ENCODE results near the gene NLRP5. TPM values are rescaled to one million over a fixed set of nuclear protein-coding genes. Genes with fewer than 3 reads are reported as not detected.
"Not testable (repeated sequence)": the region's sequence is repeated elsewhere in the genome, so short reads cannot be mapped to it uniquely, and the experiment has no call there.

NLRP5 gene
- polyA plus RNA-seq, 1 of the 3 experiments (the other 2 are of a cell fraction) = not detected

DNA sequence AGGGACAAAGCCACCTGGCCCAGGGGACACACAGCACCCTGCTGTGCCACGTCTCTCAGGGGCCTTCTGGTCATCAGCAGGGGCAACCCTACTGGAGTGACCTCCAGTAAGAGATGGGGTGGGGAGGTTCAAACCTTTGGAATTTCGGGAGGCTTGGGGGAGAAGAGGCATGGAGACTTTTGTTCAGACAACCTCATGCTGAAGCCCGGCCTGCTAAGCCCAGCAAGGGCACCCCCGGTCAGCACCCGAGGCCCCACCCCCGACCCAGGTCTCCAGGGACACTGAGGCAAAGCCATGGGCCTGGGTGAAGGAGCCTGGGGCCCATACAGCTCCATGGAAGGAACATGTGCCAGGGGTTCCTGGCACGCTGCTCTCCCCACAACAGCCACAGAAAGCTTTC, 111.2 kb downstream of the NLRP5 start:
- no peak for TF ChIP-seq USF2 (IDR thresholded peaks at IDR 0.05; ENCODE audit: borderline replicate concordance, low read depth, low read length)
- TF ChIP-seq GABPA (IDR thresholded peaks at IDR 0.05; ENCODE audit: low read depth) = no peak
- TF ChIP-seq, protein P1, sequence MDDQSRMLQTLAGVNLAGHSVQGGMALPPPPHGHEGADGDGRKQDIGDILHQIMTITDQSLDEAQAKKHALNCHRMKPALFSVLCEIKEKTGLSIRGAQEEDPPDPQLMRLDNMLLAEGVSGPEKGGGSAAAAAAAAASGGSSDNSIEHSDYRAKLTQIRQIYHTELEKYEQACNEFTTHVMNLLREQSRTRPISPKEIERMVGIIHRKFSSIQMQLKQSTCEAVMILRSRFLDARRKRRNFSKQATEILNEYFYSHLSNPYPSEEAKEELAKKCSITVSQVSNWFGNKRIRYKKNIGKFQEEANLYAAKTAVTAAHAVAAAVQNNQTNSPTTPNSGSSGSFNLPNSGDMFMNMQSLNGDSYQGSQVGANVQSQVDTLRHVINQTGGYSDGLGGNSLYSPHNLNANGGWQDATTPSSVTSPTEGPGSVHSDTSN (IDR thresholded peaks at IDR 0.05) = no peak
- TF ChIP-seq, protein P2, sequence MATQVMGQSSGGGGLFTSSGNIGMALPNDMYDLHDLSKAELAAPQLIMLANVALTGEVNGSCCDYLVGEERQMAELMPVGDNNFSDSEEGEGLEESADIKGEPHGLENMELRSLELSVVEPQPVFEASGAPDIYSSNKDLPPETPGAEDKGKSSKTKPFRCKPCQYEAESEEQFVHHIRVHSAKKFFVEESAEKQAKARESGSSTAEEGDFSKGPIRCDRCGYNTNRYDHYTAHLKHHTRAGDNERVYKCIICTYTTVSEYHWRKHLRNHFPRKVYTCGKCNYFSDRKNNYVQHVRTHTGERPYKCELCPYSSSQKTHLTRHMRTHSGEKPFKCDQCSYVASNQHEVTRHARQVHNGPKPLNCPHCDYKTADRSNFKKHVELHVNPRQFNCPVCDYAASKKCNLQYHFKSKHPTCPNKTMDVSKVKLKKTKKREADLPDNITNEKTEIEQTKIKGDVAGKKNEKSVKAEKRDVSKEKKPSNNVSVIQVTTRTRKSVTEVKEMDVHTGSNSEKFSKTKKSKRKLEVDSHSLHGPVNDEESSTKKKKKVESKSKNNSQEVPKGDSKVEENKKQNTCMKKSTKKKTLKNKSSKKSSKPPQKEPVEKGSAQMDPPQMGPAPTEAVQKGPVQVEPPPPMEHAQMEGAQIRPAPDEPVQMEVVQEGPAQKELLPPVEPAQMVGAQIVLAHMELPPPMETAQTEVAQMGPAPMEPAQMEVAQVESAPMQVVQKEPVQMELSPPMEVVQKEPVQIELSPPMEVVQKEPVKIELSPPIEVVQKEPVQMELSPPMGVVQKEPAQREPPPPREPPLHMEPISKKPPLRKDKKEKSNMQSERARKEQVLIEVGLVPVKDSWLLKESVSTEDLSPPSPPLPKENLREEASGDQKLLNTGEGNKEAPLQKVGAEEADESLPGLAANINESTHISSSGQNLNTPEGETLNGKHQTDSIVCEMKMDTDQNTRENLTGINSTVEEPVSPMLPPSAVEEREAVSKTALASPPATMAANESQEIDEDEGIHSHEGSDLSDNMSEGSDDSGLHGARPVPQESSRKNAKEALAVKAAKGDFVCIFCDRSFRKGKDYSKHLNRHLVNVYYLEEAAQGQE (IDR thresholded peaks at IDR 0.05; ENCODE audit: low read depth, low read length) = no peak
- no peak for TF ChIP-seq MXI1 (IDR thresholded peaks at IDR 0.05; ENCODE audit: low read depth, low read length)
- TF ChIP-seq TEAD4 (IDR thresholded peaks at IDR 0.05; ENCODE audit: borderline replicate concordance, insufficient read depth) = no peak
- POLR2A ChIA-PET = no interaction called here
- no peak for DNase-seq
- 100% methylated on average over 2 of the region's 7 CpGs for WGBS (ENCODE audit: low lambda C conversion rate)
- Histone ChIP-seq H3K27me3 (ENCODE audit: insufficient read depth) (no peaks in the 10 kb centered on the region), H3F3A (replicated peaks; ENCODE audit: insufficient read depth) (no peaks in the 10 kb centered on the region), H3K4me3 (ENCODE audit: low read depth in 2 of 2, low read length in 1 of 2) (no peak overlapping the region), H4K20me1 (ENCODE audit: insufficient read depth) (peaks cover 57% of the 10 kb centered on the region), H3K36me3 (replicated peaks in 1 of 2; ENCODE audit: control insufficient read depth in 1 of 2, insufficient read depth in 2 of 2, low read length in 1 of 2) (peaks cover 3 to 38% of the 10 kb centered on the region in 2 experiments), H3K9me2 (no peaks in the 10 kb centered on the region), H3K9ac (no peak overlapping the region), H3K27ac (ENCODE audit: low read depth in 2 of 2, low read length in 1 of 2) (no peak overlapping the region), H3K9me3 (no peaks in the 10 kb centered on the region), H3K79me2 (ENCODE audit: insufficient read depth) (peaks cover 57% of the 10 kb centered on the region), H3K4me1 (ENCODE audit: control insufficient read depth in 1 of 2, insufficient read depth in 2 of 2, low read depth in 1 of 2, low read length in 1 of 2) (no peaks in the 10 kb centered on the region; a peak in 1 of 4 replicates), H2AFZ (ENCODE audit: low read depth) (no peak overlapping the region), H3K4me2 (no peak overlapping the region)
- CTCF ChIA-PET = no interaction called here

GRCh38 chr19:56098237-56098636, 111.7 kb downstream of the NLRP5 start:
- peaks cover 3 to 37% of the 10 kb centered on the region in 2 experiments for H3K36me3 ChIP-seq (replicated peaks in 1 of 2; ENCODE audit: control insufficient read depth in 1 of 2, insufficient read depth in 2 of 2, low read length in 1 of 2)
- H3K27me3 ChIP-seq (ENCODE audit: insufficient read depth); H3K27ac ChIP-seq (ENCODE audit: low read depth in 2 of 2, low read length in 1 of 2); H3F3A ChIP-seq (replicated peaks; ENCODE audit: insufficient read depth); H3K4me3 ChIP-seq (ENCODE audit: low read depth in 2 of 2, low read length in 1 of 2); H2AFZ ChIP-seq (ENCODE audit: low read depth); H3K4me1 ChIP-seq (ENCODE audit: control insufficient read depth in 1 of 2, insufficient read depth in 2 of 2, low read depth in 1 of 2, low read length in 1 of 2); POLR2A ChIA-PET; H3K9me2 ChIP-seq; H3K9me3 ChIP-seq; DNase-seq; H3K9ac ChIP-seq; H3K4me2 ChIP-seq: not testable (repeated sequence)
- peaks cover 58% of the 10 kb centered on the region for H3K79me2 ChIP-seq (ENCODE audit: insufficient read depth)
- CTCF ChIA-PET = interaction anchor here (1.5 kb wide), 1 partner anchor 32 kb away, joined by 9 read pairs; no protein-coding TSS in a partner anchor
- peaks cover 60% of the 10 kb centered on the region for H4K20me1 ChIP-seq (ENCODE audit: insufficient read depth)
- WGBS (ENCODE audit: low lambda C conversion rate) = 95% methylated on average over 21 of the region's 21 CpGs
